AG04450 (cell line): Measurements from ENCODE around the gene RAX. TPM values are rescaled to one million over a fixed set of nuclear protein-coding genes. Genes with fewer than 3 reads are reported as not detected.
A peak's percentile ranks its signal among the peaks of the same experiment; 100 is the strongest.

Source experiments
- CTCF ChIA-PET: fragments of 300-600, 350-600 bp; formaldehyde crosslinking; extraction: SDS; loops from one replicate; lab custom pipeline; 2022; ENCODE audit warnings: antibody characterized with exemption, inconsistent platforms; lab: Charles Lee
- POLR2A ChIA-PET: fragments of 350-600 bp; formaldehyde crosslinking; extraction: SDS; loops from one replicate; lab custom pipeline; 2021; ENCODE audit warnings: antibody characterized with exemption, inconsistent platforms; lab: Yijun Ruan, JAX
- DNase-seq: peaks from one replicate; pipeline ENCODE4 v3.0.0-alpha.2; 2011; ENCODE audit warnings: low read depth, low spot score
- H3K27ac ChIP-seq: one replicate; pipeline ENCODE4 v1.5.1; 2012; ENCODE audit warnings: low read depth, low read length, control low read depth
- H3K27me3 ChIP-seq: one replicate; pipeline ENCODE4 v1.6.0; 2012; ENCODE audit warnings: low read length; ENCODE audit not compliant: control insufficient read depth, insufficient read depth
- H3K4me3 ChIP-seq: 2 replicates; pipeline ENCODE4 v1.5.1; 2011; ENCODE audit warnings: mild to moderate bottlenecking, low read depth, low read length, control low read depth
- H3K9me3 ChIP-seq: 2 replicates; pipeline ENCODE4 v1.5.1; 2012; ENCODE audit warnings: low read length; ENCODE audit not compliant: control insufficient read depth, insufficient read depth
- polyA plus RNA-seq: library from polyadenylated mRNA; depleted of rRNA; stranded (reverse); fragments of >200 nt; gene quantifications from 2 replicates; pipeline ENCODE4 v1.2.3, GENCODE V29; 2011
- TF ChIP-seq, protein P1 (sequence below): IDR thresholded peaks from 2 replicates; pipeline ENCODE4 v1.5.1; 2011; ENCODE audit warnings: low read depth, low read length, control low read depth, inconsistent platforms

Gene RAX
- polyA plus RNA-seq, 1 experiment, result not detected

DNA sequence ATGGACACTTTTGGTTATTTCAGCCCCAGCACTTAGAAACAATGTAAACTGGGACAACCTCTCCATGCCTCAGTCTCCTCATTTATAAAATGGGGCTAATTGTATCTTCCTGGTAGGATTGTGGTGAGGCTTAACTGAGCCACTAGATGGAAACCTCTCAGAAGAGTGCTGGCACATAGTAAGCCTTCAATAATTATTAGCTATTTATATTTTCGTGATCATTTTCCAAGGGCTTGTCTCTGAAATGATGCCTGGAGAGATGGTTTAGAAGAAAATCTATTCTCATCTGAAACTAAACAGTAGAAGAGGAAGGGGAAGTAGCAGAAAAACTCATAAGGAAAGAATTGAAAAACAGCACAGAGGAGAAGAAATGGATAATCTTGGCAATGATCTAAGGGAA, 6.8 kb downstream of the RAX start:
- Histone ChIP-seq H3K27me3 (peaks cover 87% of the 10 kb centered on the region), H3K9me3 (peaks cover 9% of the 10 kb centered on the region; the same call in 1 of the 2 replicates), H3K27ac (no peak overlapping the region), H3K4me3 (no peak overlapping the region)
- CTCF ChIA-PET, result no interaction called here
- POLR2A ChIA-PET, result no interaction called here
- no peak for DNase-seq
- TF ChIP-seq, protein P1, sequence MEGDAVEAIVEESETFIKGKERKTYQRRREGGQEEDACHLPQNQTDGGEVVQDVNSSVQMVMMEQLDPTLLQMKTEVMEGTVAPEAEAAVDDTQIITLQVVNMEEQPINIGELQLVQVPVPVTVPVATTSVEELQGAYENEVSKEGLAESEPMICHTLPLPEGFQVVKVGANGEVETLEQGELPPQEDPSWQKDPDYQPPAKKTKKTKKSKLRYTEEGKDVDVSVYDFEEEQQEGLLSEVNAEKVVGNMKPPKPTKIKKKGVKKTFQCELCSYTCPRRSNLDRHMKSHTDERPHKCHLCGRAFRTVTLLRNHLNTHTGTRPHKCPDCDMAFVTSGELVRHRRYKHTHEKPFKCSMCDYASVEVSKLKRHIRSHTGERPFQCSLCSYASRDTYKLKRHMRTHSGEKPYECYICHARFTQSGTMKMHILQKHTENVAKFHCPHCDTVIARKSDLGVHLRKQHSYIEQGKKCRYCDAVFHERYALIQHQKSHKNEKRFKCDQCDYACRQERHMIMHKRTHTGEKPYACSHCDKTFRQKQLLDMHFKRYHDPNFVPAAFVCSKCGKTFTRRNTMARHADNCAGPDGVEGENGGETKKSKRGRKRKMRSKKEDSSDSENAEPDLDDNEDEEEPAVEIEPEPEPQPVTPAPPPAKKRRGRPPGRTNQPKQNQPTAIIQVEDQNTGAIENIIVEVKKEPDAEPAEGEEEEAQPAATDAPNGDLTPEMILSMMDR, result no peak

DNA sequence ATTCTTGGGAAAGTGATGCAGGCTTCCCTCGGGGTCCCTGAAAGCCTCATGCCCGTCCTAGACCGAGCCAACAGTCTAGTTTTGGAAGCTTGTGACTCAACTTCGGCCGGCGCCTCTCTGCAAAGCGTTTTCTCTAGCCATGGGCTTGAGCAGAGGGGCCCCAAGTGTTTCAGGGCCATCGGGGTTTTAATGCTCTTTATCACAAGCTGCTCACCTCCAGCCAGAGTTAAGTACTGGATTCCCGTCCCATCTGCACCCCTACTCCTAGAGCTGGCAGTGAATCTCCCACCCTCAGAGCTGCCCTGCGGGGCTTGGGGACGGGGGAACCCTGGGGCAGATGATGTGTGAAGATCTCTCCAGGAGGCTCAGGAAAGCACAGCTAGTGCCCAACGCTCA, 7.3 kb downstream of the RAX start:
- POLR2A ChIA-PET, result no interaction called here

DNA sequence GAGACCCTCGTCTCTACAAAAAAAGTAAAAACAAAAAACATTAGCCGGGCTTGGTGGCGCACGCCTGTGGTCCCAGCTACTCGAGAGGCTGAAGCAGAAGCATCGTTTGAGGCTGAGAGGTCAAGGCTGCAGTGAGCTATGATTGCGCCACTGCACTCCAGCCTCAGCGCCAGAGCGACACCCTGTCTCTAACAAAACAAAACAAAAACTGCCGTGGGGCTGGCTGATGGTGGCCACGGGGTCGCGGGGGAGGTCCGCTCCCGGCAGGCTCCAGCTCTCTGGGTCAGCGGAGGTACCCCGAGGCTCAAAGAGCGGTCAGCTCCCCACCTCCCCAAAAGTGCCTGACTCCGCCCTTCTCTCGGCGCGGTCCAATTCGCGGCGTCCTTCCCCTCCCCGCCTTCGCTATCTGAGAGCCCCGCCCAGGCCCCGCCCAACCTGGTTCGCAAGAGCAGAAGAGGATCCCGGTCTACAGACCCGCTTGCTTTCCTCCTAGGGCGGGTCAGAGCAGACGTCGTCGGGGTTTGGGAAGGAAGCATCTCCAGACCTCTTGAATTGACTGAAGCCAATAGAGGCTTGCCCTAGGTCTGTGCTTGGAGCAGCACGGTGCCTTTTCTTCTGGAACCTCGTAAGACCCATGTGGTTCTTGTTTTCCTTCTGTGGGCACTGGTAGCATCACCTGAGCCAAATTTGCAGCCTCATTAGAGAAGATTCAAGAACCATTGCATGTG, 7.8 kb downstream of the RAX start:
- peaks cover 9% of the 10 kb centered on the region; the same call in 1 of the 2 replicates for H3K9me3 ChIP-seq
- ChIA-PET POLR2A (no interaction called here), CTCF (interaction anchor here (0.6 kb wide), 1 partner anchor 138 kb away, joined by 3 read pairs; no protein-coding TSS in a partner anchor)
- TF ChIP-seq, protein P1, result no peak
- peaks cover 76% of the 10 kb centered on the region for H3K27me3 ChIP-seq
- no peak for DNase-seq
- no peak overlapping the region for H3K27ac ChIP-seq
- H3K4me3 ChIP-seq, result peak overlapping the region; percentile 27

More for the DNA sequence above, 7.3 kb downstream of the RAX start:
- H3K27me3 ChIP-seq, result peaks cover 82% of the 10 kb centered on the region
- CTCF ChIA-PET, result no interaction called here
- no peak overlapping the region for H3K4me3 ChIP-seq
- TF ChIP-seq, protein P1, result no peak
- no peak overlapping the region for H3K27ac ChIP-seq
- H3K9me3 ChIP-seq, result peaks cover 9% of the 10 kb centered on the region; the same call in 1 of the 2 replicates
- DNase-seq, result no peak

DNA sequence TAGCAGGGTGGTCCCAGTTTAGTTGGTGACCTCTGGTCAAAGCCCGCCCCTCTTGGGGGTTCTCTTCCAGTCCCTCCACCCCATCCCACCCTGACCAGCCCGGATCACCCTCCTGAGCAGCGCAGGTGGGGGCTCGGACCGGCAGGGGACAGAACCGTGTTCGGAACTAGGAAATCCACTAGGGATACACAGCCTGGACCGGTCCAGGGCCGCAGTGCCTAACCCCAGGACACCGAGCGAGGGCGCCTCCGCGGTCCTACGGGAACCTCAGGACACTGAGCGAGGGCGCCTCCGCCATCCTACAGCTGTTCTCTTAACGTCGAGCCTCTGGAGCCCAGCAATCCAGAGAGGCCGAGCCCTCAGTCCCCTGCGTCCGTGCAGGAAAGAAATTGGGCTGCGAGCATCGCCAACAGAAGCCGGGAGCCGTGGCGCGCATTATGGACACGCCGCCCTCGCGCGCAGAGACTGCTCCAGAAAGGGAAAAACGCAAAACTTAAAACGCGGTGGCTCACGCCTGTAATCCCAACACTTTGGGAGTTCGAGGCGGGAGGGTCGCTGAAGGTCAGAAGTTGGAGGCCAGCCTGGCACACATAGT, 8.5 kb downstream of the RAX start:
- CTCF ChIA-PET, result interaction anchor here (0.6 to 1.4 kb wide), 2 partner anchors 16 to 138 kb away, joined by 3 to 8 read pairs; no protein-coding TSS in a partner anchor
- Histone ChIP-seq H3K4me3 (no peak overlapping the region), H3K27ac (no peak overlapping the region), H3K27me3 (peaks cover 71% of the 10 kb centered on the region), H3K9me3 (peaks cover 9% of the 10 kb centered on the region; the same call in 1 of the 2 replicates)
- TF ChIP-seq, protein P1, result no peak
- POLR2A ChIA-PET, result no interaction called here
- no peak for DNase-seq

DNA sequence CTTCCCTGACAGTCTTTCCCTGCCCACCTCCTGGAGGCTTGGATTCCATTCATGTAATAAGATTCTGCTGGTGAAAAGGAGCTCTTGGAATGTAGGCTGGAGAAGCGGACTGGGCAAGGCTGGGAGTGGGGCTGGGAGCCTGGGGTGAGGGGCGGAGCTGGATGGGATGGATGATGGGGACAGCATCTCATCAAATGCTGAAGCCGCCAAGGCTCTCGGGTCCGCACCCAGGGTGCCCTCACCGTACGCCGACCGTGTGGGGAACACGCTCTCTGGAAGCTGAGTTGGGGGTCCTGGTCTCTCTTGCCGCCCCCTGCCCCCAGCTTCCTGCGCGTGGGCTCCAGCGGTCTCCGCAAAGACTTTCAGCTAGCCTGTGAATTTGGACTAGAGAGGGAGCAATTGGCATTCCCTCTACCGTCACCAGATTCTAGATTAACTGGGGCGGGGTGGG, 9.1 kb downstream of the RAX start:
- Histone ChIP-seq H3K27ac (no peak overlapping the region), H3K9me3 (peaks cover 9% of the 10 kb centered on the region; the same call in 1 of the 2 replicates), H3K4me3 (no peak overlapping the region), H3K27me3 (peaks cover 65% of the 10 kb centered on the region)
- POLR2A ChIA-PET, result no interaction called here
- TF ChIP-seq, protein P1, result no peak
- no peak for DNase-seq
- CTCF ChIA-PET, result interaction anchor here (0.6 to 1.4 kb wide), 4 partner anchors 15 to 156 kb away, joined by 3 to 8 read pairs (median 4); no protein-coding TSS in a partner anchor
